ENCODE measurements around the gene ZNF576. TPM values are rescaled to one million over a fixed set of nuclear protein-coding genes. Genes with fewer than 3 reads are reported as not detected.

Gene ZNF576
- total and polyA plus RNA-seq, 9 of the 15 experiments (the other 6 are each of a cell fraction or from before 2014, with no cell fraction given): 6.8 to 18.2 (median 12.2) TPM

DNA sequence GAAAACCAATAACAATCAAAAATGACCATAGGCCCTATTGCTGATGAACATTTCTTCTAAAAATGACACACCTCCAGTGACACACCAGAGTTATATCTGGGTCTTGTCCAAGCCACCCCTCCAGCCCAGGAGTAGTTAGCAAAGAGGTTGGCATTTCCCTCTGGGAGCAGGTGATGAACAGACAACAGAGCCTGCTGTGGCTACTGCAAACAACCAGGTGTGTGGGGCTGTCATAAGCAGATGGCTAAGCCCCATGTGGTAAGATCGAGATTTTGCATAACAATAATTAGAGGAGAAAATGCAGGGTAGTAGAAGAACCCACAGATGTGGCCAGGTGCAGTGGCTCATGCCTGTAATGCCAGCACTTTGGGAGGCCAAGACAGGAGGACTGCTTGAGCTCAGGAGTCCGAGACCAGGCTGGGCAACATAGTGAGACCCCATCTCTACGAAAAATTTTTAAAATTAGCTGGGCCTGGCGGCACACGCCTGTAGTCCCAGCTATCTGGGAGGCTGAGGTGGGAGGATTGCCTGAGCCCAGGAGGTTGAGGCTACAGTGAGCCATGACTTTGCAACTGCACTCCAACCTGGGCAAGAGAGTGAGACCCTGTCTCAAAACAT, 26.1 kb upstream of the ZNF576 start (continued):
- TF ChIP-seq, protein P1, sequence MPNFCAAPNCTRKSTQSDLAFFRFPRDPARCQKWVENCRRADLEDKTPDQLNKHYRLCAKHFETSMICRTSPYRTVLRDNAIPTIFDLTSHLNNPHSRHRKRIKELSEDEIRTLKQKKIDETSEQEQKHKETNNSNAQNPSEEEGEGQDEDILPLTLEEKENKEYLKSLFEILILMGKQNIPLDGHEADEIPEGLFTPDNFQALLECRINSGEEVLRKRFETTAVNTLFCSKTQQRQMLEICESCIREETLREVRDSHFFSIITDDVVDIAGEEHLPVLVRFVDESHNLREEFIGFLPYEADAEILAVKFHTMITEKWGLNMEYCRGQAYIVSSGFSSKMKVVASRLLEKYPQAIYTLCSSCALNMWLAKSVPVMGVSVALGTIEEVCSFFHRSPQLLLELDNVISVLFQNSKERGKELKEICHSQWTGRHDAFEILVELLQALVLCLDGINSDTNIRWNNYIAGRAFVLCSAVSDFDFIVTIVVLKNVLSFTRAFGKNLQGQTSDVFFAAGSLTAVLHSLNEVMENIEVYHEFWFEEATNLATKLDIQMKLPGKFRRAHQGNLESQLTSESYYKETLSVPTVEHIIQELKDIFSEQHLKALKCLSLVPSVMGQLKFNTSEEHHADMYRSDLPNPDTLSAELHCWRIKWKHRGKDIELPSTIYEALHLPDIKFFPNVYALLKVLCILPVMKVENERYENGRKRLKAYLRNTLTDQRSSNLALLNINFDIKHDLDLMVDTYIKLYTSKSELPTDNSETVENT (CRISPR knock-in tag; IDR thresholded peaks at IDR 0.05): no peak
- TF ChIP-seq ERF (CRISPR knock-in tag; IDR thresholded peaks at IDR 0.05) (no peak), ZNF121 (CRISPR knock-in tag; conservative IDR thresholded peaks at IDR 0.05) (peak; percentile 96), PURB (CRISPR knock-in tag; IDR thresholded peaks at IDR 0.05; ENCODE audit: low read depth) (no peak), SIRT6 (IDR thresholded peaks at IDR 0.05; ENCODE audit: low read depth, low read length) (no peak), BCOR (IDR thresholded peaks at IDR 0.05) (peak; percentile 24; the same call in 1 of the 2 replicates)

GRCh38 chr19:43572171-43572588, 24.2 kb upstream of the ZNF576 start:
- Histone ChIP-seq H3K4me1 (replicated peaks in 1 of 2; ENCODE audit: control insufficient read depth in 2 of 2, insufficient read depth in 2 of 2, low read length in 2 of 2) (peaks cover 5 to 16% of the 10 kb centered on the region in 2 experiments; a peak in 3 of 5 replicates), H3K36me3 (ENCODE audit: control insufficient read depth, insufficient read depth, low read length) (peaks cover 10% of the 10 kb centered on the region; the same call in 2 of the 3 replicates), H4K20me1 (replicated peaks; ENCODE audit: control insufficient read depth, insufficient read depth, low read length) (no peaks in the 10 kb centered on the region; the same call in 1 of the 2 replicates), H2AFZ (ENCODE audit: low read depth, low read length) (no peak overlapping the region), H3K27me3 (ENCODE audit: control insufficient read depth in 2 of 2, insufficient read depth in 2 of 2, low read length in 2 of 2) (no peaks in the 10 kb centered on the region), H3K4me3 (no peak overlapping the region), H3K79me2 (ENCODE audit: control insufficient read depth, insufficient read depth, low read length) (peaks cover 12% of the 10 kb centered on the region), H3K27ac (ENCODE audit: extremely low read depth, low read depth, low read length) (no peak overlapping the region), H3K9me1 (ENCODE audit: control insufficient read depth, insufficient read depth, low read length) (no peaks in the 10 kb centered on the region), H3K9ac (ENCODE audit: insufficient read depth in 1 of 2, low read depth in 2 of 2, low read length in 2 of 2) (peak overlapping the region in 1 of 2 experiments; percentile 31; a peak in 1 of 4 replicates), H3K9me3 (replicated peaks; ENCODE audit: control insufficient read depth, insufficient read depth, low read depth, low read length) (no peaks in the 10 kb centered on the region), H3K4me2 (ENCODE audit: insufficient read depth, low read length) (no peak overlapping the region)
- FAIRE-seq (no peak), ATAC-seq (no peak), DNase-seq (ENCODE audit: extremely low read depth in 1 of 4, low spot score in 3 of 4) (no peak)
- in situ Hi-C loops (cut with MboI): no loop called here
- TF ChIP-seq ELF2 (CRISPR knock-in tag; IDR thresholded peaks at IDR 0.05) (no peak), RFX1 (IDR thresholded peaks at IDR 0.05) (peak; percentile 23; the same call in 1 of the 2 replicates), MCM2 (IDR thresholded peaks at IDR 0.05; ENCODE audit: low read depth) (no peak), KLF6 (CRISPR knock-in tag; IDR thresholded peaks at IDR 0.05; ENCODE audit: borderline replicate concordance) (no peak), GABPB2 (CRISPR knock-in tag; conservative IDR thresholded peaks at IDR 0.05) (no peak)
- ChIA-PET POLR2A (interaction anchor here (1.5 to 3.5 kb wide), 2 partner anchors 11 to 38 kb away, joined by 5 to 19 read pairs; no protein-coding TSS in a partner anchor), CTCF (ENCODE audit: low intra/inter-chr PET ratio) (no interaction called here)
- intact Hi-C loops (cut with micrococcal nuclease): no loop called here
- BruUV-seq (replicated peaks): no TSS peak
- 92% methylated on average over 3 of the region's 3 CpGs for WGBS (ENCODE audit: insufficient coverage, low coverage, missing lambda C conversion rate)
